ENCODE data around the gene KRTAP2-3. TPM values are rescaled to one million over a fixed set of nuclear protein-coding genes. Genes with fewer than 3 reads are reported as not detected.

Gene KRTAP2-3
- total and polyA plus RNA-seq, 2 experiments from 2014 or later = not detected

DNA sequence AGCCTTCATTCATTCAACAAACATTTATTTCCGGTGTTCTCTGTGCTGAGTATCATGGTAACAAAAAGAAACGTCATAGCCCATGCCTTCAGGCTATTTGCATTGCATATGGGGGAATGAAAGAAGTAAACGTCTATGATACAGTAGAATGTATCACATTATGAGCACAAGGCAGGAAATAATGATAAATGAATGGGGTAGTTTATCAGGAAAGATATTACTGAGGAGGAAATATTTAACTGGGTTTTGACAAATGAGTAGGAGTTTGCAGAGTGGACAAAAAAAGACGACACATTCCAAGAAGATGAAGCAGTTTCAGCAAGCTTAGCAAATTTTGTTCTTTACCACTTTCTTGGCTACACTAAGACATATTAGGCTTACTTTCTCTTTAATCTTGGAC lies 22.7 kb upstream of the KRTAP2-3 start:
- Histone ChIP-seq H3K4me2 (no peak overlapping the region), H3K27me3 (peaks cover 6% of the 10 kb centered on the region), H3K27ac (no peak overlapping the region), H3K36me3 (replicated peaks; ENCODE audit: insufficient read depth, low read depth) (no peaks in the 10 kb centered on the region), H3K4me3 (no peak overlapping the region), H3K79me2 (no peaks in the 10 kb centered on the region), H3K9me3 (ENCODE audit: low read depth) (no peaks in the 10 kb centered on the region), H4K20me1 (ENCODE audit: insufficient read depth, poor library complexity, severe bottlenecking) (no peaks in the 10 kb centered on the region), H3K4me1 (ENCODE audit: insufficient read depth) (no peaks in the 10 kb centered on the region), H2AFZ (no peak overlapping the region), H3K9me2 (replicated peaks; ENCODE audit: insufficient read depth) (no peaks in the 10 kb centered on the region)
- 65% methylated on average over 4 of the region's 4 CpGs for WGBS (ENCODE audit: low lambda C conversion rate, missing lambda C conversion rate)
- no peak for TF ChIP-seq EZH2 (IDR thresholded peaks at IDR 0.05; ENCODE audit: borderline replicate concordance)
- no peak for TF ChIP-seq EZH2phosphoT487 (IDR thresholded peaks at IDR 0.05; ENCODE audit: low read depth, severe bottlenecking, unreplicated experiment)
- TF ChIP-seq, protein P1, sequence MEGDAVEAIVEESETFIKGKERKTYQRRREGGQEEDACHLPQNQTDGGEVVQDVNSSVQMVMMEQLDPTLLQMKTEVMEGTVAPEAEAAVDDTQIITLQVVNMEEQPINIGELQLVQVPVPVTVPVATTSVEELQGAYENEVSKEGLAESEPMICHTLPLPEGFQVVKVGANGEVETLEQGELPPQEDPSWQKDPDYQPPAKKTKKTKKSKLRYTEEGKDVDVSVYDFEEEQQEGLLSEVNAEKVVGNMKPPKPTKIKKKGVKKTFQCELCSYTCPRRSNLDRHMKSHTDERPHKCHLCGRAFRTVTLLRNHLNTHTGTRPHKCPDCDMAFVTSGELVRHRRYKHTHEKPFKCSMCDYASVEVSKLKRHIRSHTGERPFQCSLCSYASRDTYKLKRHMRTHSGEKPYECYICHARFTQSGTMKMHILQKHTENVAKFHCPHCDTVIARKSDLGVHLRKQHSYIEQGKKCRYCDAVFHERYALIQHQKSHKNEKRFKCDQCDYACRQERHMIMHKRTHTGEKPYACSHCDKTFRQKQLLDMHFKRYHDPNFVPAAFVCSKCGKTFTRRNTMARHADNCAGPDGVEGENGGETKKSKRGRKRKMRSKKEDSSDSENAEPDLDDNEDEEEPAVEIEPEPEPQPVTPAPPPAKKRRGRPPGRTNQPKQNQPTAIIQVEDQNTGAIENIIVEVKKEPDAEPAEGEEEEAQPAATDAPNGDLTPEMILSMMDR (IDR thresholded peaks at IDR 0.05; ENCODE audit: poor library complexity) = no peak
- DNase-seq (ENCODE audit: low spot score) = no peak

DNA sequence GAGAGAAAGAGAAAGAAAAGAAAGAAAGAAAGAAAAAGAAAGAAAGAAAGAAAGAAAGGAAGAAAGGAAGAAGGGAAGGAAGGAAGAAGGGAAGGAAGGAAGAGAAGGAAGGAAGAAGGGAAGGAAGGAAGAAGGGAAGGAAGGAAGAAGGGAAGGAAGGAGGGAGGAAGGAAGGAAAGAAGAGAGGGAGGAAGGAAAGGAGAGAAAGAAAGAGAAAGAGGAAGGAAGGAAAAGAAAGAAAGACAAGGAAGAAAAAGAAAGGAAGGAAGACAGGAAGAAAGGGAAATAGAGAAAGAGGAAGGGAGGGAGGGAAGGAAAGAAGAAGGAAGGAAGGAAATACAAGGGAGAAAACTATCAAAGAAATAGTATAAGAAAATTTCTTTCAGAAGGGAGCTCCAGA lies 16.9 kb upstream of the KRTAP2-3 start:
- H3K9me2 ChIP-seq (replicated peaks; ENCODE audit: insufficient read depth) = no peaks in the 10 kb centered on the region
- H4K20me1 ChIP-seq (ENCODE audit: insufficient read depth, poor library complexity, severe bottlenecking) = no peaks in the 10 kb centered on the region
- no peaks in the 10 kb centered on the region for H3K4me1 ChIP-seq (ENCODE audit: insufficient read depth)
- H3K4me3 ChIP-seq = no peak overlapping the region
- H3K27me3 ChIP-seq = peaks cover 15% of the 10 kb centered on the region
- H2AFZ ChIP-seq = no peak overlapping the region
- no peak for DNase-seq (ENCODE audit: low spot score)
- no peaks in the 10 kb centered on the region for H3K79me2 ChIP-seq
- H3K9me3 ChIP-seq (ENCODE audit: low read depth) = no peaks in the 10 kb centered on the region
- no peaks in the 10 kb centered on the region for H3K36me3 ChIP-seq (replicated peaks; ENCODE audit: insufficient read depth, low read depth)
- no peak overlapping the region for H3K27ac ChIP-seq
- H3K4me2 ChIP-seq = no peak overlapping the region
- TF ChIP-seq EZH2phosphoT487 (IDR thresholded peaks at IDR 0.05; ENCODE audit: low read depth, severe bottlenecking, unreplicated experiment) = no peak
- TF ChIP-seq EZH2 (IDR thresholded peaks at IDR 0.05; ENCODE audit: borderline replicate concordance) = no peak
- TF ChIP-seq, protein P1 (IDR thresholded peaks at IDR 0.05; ENCODE audit: poor library complexity) = no peak

DNA sequence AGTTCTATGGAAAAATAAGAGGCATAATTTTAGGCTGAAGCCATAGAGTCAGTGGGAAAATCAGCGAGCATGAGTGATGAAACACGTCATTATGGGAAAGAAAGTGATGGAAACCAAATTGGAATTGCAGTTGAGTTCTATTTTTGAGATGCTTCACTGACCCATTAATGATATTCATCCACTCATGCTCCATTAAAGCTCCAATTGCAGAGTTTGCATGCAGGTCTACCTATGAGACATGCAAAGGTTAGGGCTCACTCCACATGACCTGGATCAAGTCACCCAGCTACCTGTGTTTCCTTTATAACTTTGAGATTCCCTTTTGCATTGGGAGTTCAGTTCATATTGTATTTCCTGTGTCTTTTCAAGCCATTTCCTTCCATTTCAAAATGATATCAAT lies 13.8 kb upstream of the KRTAP2-3 start:
- TF ChIP-seq, protein P1 (IDR thresholded peaks at IDR 0.05; ENCODE audit: poor library complexity) = no peak
- TF ChIP-seq EZH2 (IDR thresholded peaks at IDR 0.05; ENCODE audit: borderline replicate concordance) = no peak
- H3K9me3 ChIP-seq (ENCODE audit: low read depth) = no peaks in the 10 kb centered on the region

More for the DNA sequence above, 13.8 kb upstream of the KRTAP2-3 start:
- Histone ChIP-seq H4K20me1 (ENCODE audit: insufficient read depth, poor library complexity, severe bottlenecking) (no peaks in the 10 kb centered on the region), H3K9me2 (replicated peaks; ENCODE audit: insufficient read depth) (no peaks in the 10 kb centered on the region), H3K27ac (no peak overlapping the region), H3K4me2 (no peak overlapping the region), H2AFZ (no peak overlapping the region), H3K79me2 (no peaks in the 10 kb centered on the region), H3K36me3 (replicated peaks; ENCODE audit: insufficient read depth, low read depth) (no peaks in the 10 kb centered on the region), H3K4me3 (no peak overlapping the region), H3K4me1 (ENCODE audit: insufficient read depth) (no peaks in the 10 kb centered on the region), H3K27me3 (peaks cover 15% of the 10 kb centered on the region)
- no peak for DNase-seq (ENCODE audit: low spot score)
- WGBS (ENCODE audit: low lambda C conversion rate, missing lambda C conversion rate) = 98% methylated on average over 2 of the region's 2 CpGs

Data from hepatocyte (in vitro differentiated cells).